Common myeloid progenitor, CD34-positive (primary cell): Measurements from ENCODE around the gene MAP2K5.
"Not testable (repeated sequence)": the region's sequence is repeated elsewhere in the genome, so short reads cannot be mapped to it uniquely, and the experiment has no call there.

ENCODE experiments used
- CTCF ChIA-PET: fragments of 350-600 bp; sonication (Branson Sonifier 250); formaldehyde crosslinking; loops from one replicate; lab custom pipeline; 2021; ENCODE audit warnings: antibody characterized with exemption; lab: Charles Lee
- POLR2A ChIA-PET: fragments of 350-600 bp; sonication (Branson Sonifier 250); formaldehyde crosslinking; loops from one replicate; lab custom pipeline; 2021; ENCODE audit warnings: antibody characterized with exemption; lab: Charles Lee
- DNase-seq, 3 donors: peaks; one replicate each; pipeline versions ENCODE4 v3.0.0 to v3.0.0-alpha.2; 2013
- H3K27ac ChIP-seq, 2 experiments: 1 replicate in 1 of 2; 2 replicates in 1 of 2; pipeline ENCODE4 v1.7.0; 2013; ENCODE audit warnings: inconsistent platforms in 2 of 2, low read length in 2 of 2, mild to moderate bottlenecking in 2 of 2, low read depth in 1 of 2, moderate library complexity in 1 of 2; ENCODE audit not compliant: severe bottlenecking in 2 of 2, insufficient read depth in 1 of 2, poor library complexity in 1 of 2
- H3K27me3 ChIP-seq, 5 experiments: replicated peaks in 2 of 5; 1 replicate in 3 of 5; 2 replicates in 2 of 5; pipeline versions ENCODE4 v1.6.1 to v1.7.0; 2013; ENCODE audit warnings: low read length in 4 of 5, mild to moderate bottlenecking in 2 of 5, moderate library complexity in 2 of 5, inconsistent platforms in 1 of 5; ENCODE audit not compliant: insufficient read depth in 5 of 5, control insufficient read depth in 4 of 5
- H3K36me3 ChIP-seq, 4 experiments: 1 replicate in 2 of 4; 2 replicates in 2 of 4; pipeline versions ENCODE4 v1.6.1 to v1.7.0; 2013; ENCODE audit warnings: low read length in 3 of 4, control low read depth in 1 of 4, mild to moderate bottlenecking in 1 of 4; ENCODE audit not compliant: control insufficient read depth in 4 of 4, insufficient read depth in 4 of 4
- H3K4me1 ChIP-seq, 4 experiments: 1 replicate in 3 of 4; 2 replicates in 1 of 4; pipeline versions ENCODE4 v1.6.1 to v1.7.1; 2013; ENCODE audit warnings: low read length in 3 of 4, mild to moderate bottlenecking in 3 of 4, control low read depth in 1 of 4, inconsistent platforms in 1 of 4, moderate library complexity in 1 of 4; ENCODE audit not compliant: control insufficient read depth in 4 of 4, insufficient read depth in 4 of 4; ENCODE audit errors: control extremely low read depth in 1 of 4
- H3K4me3 ChIP-seq, 7 experiments: 1 replicate in 4 of 7; 2 replicates in 3 of 7; pipeline versions ENCODE4 v1.5.1 to v1.7.0; 2013; ENCODE audit warnings: mild to moderate bottlenecking in 7 of 7, low read length in 6 of 7, moderate library complexity in 6 of 7, inconsistent platforms in 2 of 7, low read depth in 2 of 7, control low read depth in 1 of 7; ENCODE audit not compliant: insufficient read depth in 4 of 7, control insufficient read depth in 1 of 7; ENCODE audit errors: extremely low read depth in 1 of 7
- H3K9me3 ChIP-seq, 5 experiments: 1 replicate in 4 of 5; 2 replicates in 1 of 5; pipeline versions ENCODE4 v1.6.1 to v1.7.1; 2013; ENCODE audit warnings: low read length in 4 of 5, mild to moderate bottlenecking in 2 of 5, inconsistent platforms in 1 of 5, low read depth in 1 of 5, moderate library complexity in 1 of 5; ENCODE audit not compliant: control insufficient read depth in 4 of 5, insufficient read depth in 2 of 5; ENCODE audit errors: control extremely low read depth in 1 of 5
- WGBS: methylation state at CpG from one replicate; pipeline ENCODE4 v1.1.5; 2013; ENCODE audit not compliant: insufficient coverage; 5-methylcytosine and 5-hydroxymethylcytosine counted together

The MAP2K5 gene

GRCh38 chr15:67613211-67613610 is 70.7 kb downstream of the MAP2K5 start:
- Histone ChIP-seq H3K4me3 (no peak overlapping the region), H3K9me3 (no peaks in the 10 kb centered on the region), H3K36me3 (peaks cover 0 to 2% (median under 1%) of the 10 kb centered on the region in 4 experiments), H3K27me3 (no peaks in the 10 kb centered on the region), H3K27ac (no peak overlapping the region), H3K4me1 (no peaks in the 10 kb centered on the region)
- WGBS, result no CpG with 5 or more reads among the region's 1 CpG
- DNase-seq, result no peak
- ChIA-PET CTCF (interaction anchor here (0.8 to 2.7 kb wide), 3 partner anchors 21 to 166 kb away, joined by 3 to 5 read pairs (median 3); no protein-coding TSS in a partner anchor), POLR2A (interaction anchor here (0.6 kb wide), 1 partner anchor 38 kb away, joined by 3 read pairs; no protein-coding TSS in a partner anchor)

DNA sequence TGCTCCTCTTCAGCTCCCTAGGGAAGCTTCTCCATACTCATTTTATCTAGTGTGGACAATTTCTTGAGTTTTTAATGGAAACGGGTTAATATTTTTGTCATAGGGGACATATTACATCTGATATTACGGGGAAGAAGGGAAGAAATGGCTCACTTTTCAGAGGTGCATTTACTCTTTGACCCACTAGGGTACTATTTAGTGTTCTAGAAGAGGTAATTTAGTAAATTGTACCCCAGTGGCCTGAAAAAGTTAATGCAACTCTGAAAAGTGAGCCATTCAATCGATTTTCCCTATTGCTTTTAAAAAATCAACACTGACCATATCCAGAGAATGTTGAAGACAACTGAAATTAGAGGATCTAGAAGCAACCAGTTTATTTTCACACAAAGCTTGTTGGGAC is 71.2 kb downstream of the MAP2K5 start:
- Histone ChIP-seq H3K4me3 (no peak overlapping the region), H3K4me1 (no peaks in the 10 kb centered on the region), H3K36me3 (peaks cover 0 to 5% (median 0%) of the 10 kb centered on the region in 4 experiments), H3K9me3 (no peaks in the 10 kb centered on the region), H3K27ac (no peak overlapping the region), H3K27me3 (no peaks in the 10 kb centered on the region)
- ChIA-PET CTCF (interaction anchor here (0.8 to 2.7 kb wide), 2 partner anchors 21 to 166 kb away, joined by 3 to 5 read pairs; no protein-coding TSS in a partner anchor), POLR2A (no interaction called here)
- DNase-seq, result peak in 2 of 3 donors; percentile 22 to 48
- WGBS, result 100% methylated on average over 2 of the region's 3 CpGs

DNA sequence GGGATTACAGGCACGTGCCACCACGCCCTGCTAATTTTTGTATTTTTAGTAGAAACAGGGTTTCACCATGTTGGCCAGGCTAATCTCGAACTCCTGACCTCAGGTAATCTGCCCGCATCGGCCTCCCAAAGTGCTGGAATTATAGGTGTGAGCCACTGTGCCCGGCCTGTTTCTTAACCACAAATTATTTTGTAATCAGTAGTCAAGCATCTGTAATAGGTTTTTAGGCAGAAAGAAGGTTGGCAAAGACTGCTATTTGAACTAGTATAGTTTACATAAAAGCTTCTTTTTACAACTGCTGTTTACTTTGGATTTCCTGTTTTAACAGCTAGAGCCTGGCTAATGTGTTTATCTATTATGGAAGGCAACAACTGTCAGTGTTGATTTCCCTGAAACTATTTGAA is 72.6 kb downstream of the MAP2K5 start:
- H3K4me1 ChIP-seq, H3K27ac ChIP-seq, H3K4me3 ChIP-seq, H3K36me3 ChIP-seq, POLR2A ChIA-PET, H3K9me3 ChIP-seq, H3K27me3 ChIP-seq: not testable (repeated sequence)
- peak in 1 of 3 donors; percentile 27 for DNase-seq
- CTCF ChIA-PET, result interaction anchor here (2.7 kb wide), 1 partner anchor 23 kb away, joined by 5 read pairs; no protein-coding TSS in a partner anchor
- 96% methylated on average over 5 of the region's 6 CpGs for WGBS

DNA sequence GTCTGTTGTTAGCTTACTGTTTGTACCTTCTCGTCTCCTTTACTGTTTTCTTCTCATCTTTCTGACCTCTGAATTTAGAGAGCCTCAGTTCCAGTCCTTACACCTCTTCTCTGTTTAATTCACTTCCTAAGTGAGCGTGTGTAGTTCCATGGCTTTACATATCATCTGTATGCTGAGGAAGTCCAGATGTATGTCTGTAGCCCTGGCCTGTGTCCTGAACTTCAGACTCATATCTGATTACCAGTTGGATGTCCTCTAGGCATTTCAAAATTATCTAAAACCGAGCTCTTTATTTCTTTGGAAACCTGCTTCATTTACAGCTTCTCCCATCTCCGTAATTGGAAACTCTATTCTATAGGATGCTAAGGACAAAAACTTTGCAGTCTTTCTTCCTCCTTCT is 75.8 kb downstream of the MAP2K5 start:
- H3K4me3 ChIP-seq, result no peak overlapping the region
- H3K4me1 ChIP-seq, result no peaks in the 10 kb centered on the region
- DNase-seq, result no peak
- POLR2A ChIA-PET, result no interaction called here
- H3K36me3 ChIP-seq, result peaks cover 0 to 5% (median 0%) of the 10 kb centered on the region in 4 experiments
- no peaks in the 10 kb centered on the region for H3K27me3 ChIP-seq
- CTCF ChIA-PET, result no interaction called here
- H3K9me3 ChIP-seq, result no peaks in the 10 kb centered on the region
- no peak overlapping the region for H3K27ac ChIP-seq
- WGBS, result 94% methylated on average over 3 of the region's 4 CpGs

- H3K27me3 ChIP-seq, result no peaks in the 10 kb centered on the region
- H3K9me3 ChIP-seq, result no peaks in the 10 kb centered on the region
- WGBS, result 100% methylated on average over 2 of the region's 2 CpGs
- H3K27ac ChIP-seq, result no peak overlapping the region
- ChIA-PET CTCF (no interaction called here), POLR2A (no interaction called here)
- no peaks in the 10 kb centered on the region for H3K4me1 ChIP-seq
- H3K36me3 ChIP-seq, result peaks cover 0 to 7% (median 6%) of the 10 kb centered on the region in 4 experiments
- H3K4me3 ChIP-seq, result no peak overlapping the region
- DNase-seq, result no peak
These were observed 79.6 kb downstream of the MAP2K5 start for GRCh38 chr15:67622110-67622509.

DNA sequence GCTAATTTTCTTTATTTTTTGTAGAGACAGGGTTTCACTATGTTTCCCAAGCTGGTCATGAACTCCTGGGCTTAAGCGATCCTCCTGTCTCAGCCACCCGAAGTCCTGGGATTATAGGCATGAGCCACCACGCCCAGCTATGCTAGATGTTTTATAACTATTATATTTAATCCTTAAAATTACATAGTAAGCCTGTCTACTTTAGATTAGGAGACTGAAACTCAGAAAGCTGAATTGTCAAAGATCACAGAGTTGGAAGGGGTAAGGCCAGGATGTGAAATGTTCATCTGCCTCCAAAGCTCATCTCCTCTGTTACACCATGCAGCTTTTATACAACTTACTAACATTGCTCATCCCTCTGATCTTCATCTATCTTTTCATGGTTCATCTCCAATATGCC is 89.8 kb downstream of the MAP2K5 start:
- H3K36me3 ChIP-seq, result peaks cover 6 to 17% (median 10%) of the 10 kb centered on the region in 4 experiments
- H3K27ac ChIP-seq, result no peak overlapping the region
- WGBS, result no CpG with 5 or more reads among the region's 3 CpGs
- H3K9me3 ChIP-seq, result peaks cover 0 to 3% (median 0%) of the 10 kb centered on the region in 5 experiments
- POLR2A ChIA-PET, result no interaction called here
- CTCF ChIA-PET, result no interaction called here
- no peaks in the 10 kb centered on the region for H3K4me1 ChIP-seq
- DNase-seq, result no peak
- no peak overlapping the region for H3K4me3 ChIP-seq
- no peaks in the 10 kb centered on the region for H3K27me3 ChIP-seq

- POLR2A ChIA-PET, H3K27me3 ChIP-seq, H3K9me3 ChIP-seq, H3K4me1 ChIP-seq, H3K27ac ChIP-seq, DNase-seq, H3K4me3 ChIP-seq, CTCF ChIA-PET: not testable (repeated sequence)
- H3K36me3 ChIP-seq, result peaks cover 6 to 22% (median 14%) of the 10 kb centered on the region in 4 experiments
- WGBS, result 98% methylated on average over 6 of the region's 11 CpGs
These were observed 93.4 kb downstream of the MAP2K5 start for GRCh38 chr15:67635950-67636349.
